ENCODE results near the gene OSBPL2. TPM values are rescaled to one million over a fixed set of nuclear protein-coding genes. Genes with fewer than 3 reads are reported as not detected.

Gene OSBPL2
- total RNA-seq, 1 donor from 2014 or later = 20.6 TPM

DNA sequence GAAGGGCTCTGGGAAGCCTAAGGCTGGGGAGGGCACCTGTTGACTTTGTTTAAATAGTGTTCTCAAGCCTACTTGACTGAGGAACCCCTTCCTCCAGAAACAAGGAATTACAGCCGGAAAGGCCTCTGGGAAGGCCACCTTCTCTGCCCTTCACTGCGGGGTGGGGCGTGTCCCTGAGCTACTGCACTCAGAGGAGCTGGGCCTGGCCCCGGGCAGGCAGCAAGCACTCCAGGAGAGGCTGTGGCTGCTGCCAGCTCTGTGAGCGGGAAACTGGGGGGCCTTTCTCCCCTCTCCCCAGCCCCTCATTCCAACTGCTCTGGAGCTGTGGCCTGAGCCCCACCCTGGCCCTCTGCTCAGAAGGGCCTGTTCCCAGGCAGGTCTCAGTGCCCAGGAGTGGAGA is 4.0 kb upstream of the OSBPL2 start:
- no peak for DNase-seq (ENCODE audit: low read depth, low spot score)

DNA sequence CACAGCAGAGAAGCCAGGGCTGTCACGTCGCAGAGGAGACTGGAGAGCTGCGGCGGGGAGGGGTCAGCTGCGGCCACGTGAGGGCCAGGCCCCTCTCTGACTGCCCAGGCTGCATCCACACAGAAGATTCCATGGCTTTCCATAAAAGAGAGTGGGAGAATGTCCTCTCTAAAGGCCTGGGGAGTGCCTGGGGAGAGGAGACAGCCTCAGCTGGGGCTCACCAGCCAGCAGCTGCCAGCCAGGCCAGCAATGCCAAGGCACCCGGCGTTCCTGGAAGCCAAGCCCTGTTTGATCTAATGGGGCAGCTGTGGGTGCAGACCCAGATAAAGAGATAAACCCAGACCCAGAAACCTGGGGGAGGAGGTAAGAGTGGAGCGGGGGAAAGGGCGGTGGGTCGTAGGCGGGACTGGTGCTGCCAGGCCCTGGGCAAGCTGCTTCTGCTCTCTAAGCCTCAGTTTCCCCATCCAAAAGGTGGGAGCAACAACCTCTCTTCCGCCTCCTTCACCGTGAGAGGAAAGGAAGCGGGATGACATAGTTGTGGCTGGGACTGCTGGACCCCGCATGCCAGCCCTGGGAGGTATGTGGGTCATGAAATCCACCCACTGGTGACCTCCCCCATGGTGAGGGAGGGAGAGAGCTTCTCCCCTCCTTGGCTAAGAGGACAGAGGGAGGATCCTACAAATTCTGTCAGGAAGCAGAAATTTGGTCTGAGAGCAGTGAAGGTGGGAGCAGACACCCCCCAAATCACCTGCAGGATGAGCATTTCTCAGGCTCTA is 3.1 kb upstream of the OSBPL2 start:
- DNase-seq (ENCODE audit: low read depth, low spot score) = no peak

DNA sequence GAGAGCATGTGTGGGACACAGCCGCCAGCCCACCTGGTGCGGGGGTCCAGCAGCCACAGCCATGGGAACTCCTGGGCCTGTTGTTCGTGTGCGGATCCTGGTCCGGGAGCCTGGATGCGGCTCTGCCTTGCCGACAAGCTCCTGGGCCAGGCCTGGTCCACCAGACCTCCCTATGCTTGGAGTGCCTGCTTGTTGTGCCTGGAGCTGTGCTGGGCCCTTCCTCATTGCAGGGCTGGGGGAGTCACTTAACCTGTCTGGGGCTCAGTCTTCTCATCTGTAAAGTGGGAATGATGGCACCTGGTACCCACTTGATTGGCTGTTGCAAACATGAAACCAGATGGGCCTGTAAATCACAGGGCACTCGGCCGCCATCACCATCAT is 2.6 kb upstream of the OSBPL2 start:
- DNase-seq (ENCODE audit: low read depth, low spot score) = no peak

DNA sequence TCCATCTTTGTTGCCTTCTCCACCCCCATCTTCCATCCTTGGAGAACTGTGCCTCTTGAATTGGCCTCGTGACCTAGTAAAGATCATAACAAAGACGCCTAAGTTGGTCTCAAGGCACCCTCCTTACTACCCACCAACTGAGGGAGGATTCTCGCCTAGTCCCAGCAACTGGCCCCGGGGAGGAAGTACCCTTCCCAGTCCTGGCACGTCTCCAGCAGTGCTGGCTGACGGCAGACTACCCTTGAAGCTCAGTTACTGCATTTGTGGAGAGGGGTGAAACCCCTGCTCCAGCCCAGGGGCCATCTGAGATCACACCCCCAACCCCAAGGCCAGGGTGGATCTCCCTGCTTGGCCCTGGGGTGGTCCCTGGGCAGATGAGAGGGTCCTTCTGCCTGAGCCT is 2.1 kb upstream of the OSBPL2 start:
- no peak for DNase-seq (ENCODE audit: low read depth, low spot score)

DNA sequence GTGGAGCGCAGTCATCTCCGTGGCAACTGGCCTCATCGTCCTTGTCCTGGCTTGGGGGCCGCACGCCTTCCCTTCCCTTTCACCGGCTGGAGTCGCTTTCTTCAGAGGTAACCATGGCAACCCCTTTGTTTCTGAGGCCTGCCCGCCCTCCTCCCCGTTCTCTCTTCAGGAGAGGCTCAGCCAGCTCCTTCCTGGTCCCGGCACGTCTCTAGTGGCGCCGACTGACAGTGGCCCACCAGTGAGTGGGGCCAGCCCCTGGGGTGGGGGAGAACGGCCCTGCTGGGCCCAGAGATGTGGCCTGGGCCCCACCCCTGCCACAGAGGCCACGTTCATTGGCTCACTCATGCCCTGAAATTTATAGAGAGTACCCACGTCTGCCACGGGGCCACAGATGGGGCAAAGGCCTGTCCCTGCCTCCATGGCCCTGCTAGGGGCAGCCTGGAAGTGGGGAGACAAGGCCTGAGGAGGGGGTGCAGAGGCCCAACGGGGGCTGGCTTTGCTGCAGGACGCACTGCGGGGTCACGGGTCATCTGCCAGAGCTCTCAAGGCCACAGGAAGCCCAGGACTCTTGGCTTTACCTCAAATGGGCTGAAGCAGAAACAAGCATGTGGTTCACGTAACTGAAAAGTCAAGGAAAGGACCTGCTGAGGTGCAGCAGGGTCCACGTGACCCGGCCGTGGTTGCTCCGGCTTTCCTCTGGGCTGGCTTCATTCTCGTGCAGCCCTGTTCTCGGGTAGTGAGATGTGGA is 1.4 kb upstream of the OSBPL2 start:
- no peak for DNase-seq (ENCODE audit: low read depth, low spot score)

DNA sequence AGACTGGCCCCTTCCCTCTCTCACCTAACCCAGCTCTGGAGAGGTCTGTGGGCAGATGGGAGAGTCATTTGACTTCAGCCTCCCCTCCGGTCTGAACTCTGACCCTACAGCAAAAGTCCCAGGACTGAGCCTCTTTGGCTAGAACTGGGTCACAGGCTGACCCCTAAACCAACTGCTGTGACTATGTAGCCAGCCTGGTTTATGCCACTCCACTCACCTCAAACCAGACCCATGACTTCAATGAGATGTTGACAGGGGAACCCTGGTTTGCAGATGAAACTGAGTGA is 864 bp upstream of the OSBPL2 start:
- DNase-seq (ENCODE audit: low read depth, low spot score) = no peak

DNA sequence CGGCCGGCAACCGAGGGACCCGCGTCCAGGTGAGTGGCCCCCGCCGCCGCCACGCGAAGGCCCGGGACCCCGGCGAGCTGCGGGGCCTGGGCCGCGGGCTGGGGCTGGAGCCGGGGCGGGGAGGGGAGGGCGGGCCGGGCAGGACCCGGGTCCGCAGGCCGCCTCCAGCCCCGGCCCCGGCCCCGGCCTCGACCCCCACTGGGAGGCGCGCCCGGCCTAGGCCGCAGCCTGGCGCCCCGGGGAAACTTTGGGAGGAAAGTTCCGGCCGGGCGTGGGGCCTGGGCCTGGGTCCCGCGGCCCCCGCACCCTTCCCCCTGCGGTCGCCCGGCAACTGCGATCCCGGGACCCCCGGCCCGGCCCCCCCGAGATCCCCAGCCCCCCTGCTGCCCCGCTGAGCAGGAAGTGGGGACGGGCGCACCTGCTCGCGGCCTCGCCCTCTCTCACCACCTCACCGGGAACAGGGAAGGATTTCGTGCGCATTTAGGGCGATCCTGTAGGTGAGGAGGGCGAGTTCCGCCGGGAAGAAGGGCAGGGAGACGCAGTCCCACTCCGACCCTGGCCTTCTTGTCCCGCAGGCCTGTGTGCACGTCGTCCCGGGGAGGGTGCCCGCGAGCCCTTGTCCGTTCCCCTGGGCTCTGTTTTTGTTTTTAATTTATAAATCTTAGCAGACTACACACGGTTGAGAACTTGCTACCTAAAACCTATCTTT is 402 bp downstream of the OSBPL2 start:
- no peak for DNase-seq (ENCODE audit: low read depth, low spot score)

DNA sequence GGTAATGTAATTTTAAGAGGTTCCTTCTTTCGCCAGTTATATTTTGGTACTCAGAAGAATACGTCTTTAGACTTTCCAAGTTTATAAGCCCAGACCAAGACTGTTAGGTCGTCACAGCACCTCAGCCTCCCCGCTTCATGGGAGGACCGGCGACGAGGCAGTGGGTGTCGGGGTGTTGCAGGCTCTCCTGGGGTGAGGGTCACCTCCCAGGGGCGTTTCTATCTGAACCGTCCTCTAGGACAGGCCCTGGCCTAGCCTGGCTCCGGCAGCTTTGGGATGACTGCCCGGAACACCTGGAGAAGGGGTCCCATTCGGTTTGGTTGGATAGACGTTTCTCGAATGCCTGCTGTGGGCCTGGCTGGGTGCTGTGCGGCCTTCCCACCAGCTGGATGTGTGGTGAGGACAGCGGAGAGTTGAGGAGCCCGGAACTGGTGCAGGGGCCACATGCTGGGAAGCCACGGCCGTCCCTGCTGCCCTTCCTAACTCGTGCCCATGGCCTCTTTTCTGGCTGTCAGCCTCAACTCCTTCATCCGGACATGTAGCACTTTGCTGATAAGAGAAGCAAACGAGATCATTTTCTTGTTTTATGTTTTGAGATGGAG is 1.1 kb downstream of the OSBPL2 start:
- no peak for DNase-seq (ENCODE audit: low read depth, low spot score)

DNA sequence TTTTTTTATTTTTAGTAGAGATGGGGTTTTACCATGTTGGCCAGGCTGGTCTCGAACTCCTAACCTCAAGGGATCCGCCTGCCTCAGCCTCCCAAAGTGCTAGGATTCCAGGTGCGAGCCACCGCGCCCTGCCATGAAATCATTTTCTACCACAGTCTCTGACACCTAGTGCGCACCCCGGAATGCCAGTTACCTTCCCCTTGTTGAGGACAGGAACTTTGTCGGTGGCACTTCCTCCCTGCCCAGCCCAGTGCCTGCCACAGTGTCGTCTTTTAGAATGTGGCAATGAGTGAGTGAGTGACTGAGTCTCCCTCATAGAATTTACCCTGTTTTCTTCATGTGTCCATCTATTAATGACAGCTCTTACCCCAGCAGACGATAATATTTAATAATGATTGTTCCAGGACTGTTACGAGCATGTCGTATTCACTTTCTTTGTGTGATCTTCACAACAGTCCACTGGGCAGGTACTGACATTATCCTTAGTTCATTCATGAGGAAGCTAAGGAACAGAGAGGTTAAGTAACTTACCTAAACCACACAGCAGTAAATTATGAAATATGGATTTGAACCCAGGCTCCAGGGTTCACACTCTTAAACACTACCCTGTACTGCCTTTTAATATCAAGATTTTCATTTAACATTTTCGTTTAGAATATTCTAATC is 1.8 kb downstream of the OSBPL2 start:
- no peak for DNase-seq (ENCODE audit: low read depth, low spot score)

DNA sequence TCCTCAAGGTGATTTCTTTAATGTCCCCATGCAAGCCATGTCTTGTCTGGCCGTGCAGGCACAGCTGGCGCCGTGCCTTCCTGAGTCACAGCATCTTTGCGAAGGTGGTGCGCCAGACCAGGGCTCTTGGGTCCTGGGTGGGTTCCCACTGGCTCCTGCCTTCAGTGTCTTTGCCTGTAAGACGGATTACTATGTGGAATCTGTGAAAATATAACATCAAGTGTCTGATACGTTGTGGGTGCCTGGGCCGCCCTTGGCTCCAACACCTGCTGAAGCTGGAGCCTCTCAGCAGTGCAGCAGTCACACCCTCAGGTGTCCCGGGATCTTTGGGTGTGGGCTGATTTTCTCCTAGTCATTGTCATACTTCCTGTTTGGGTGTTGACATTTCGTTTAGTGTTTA is 3.2 kb downstream of the OSBPL2 start:
- DNase-seq (ENCODE audit: low read depth, low spot score) = no peak

DNA sequence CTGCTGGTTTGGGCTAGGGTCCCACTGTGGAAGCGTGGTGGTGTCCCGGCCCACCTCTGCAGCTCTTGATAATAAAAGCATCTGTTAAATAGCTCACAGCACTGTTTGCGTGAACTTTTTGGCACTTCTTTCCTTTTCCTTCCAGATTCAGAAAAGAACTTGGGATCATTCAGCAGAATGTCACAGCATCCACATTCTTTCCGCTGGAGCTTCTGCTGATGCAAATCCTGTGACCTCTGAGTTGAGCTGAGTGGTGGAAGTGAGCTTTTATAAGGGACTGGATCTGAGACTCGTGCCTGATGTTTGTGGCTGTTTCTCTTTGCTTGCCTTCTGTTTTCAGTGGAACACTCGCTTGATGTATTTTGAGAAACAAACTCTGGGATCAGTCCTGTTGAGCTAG is 3.9 kb downstream of the OSBPL2 start:
- DNase-seq (ENCODE audit: low read depth, low spot score) = no peak

DNA sequence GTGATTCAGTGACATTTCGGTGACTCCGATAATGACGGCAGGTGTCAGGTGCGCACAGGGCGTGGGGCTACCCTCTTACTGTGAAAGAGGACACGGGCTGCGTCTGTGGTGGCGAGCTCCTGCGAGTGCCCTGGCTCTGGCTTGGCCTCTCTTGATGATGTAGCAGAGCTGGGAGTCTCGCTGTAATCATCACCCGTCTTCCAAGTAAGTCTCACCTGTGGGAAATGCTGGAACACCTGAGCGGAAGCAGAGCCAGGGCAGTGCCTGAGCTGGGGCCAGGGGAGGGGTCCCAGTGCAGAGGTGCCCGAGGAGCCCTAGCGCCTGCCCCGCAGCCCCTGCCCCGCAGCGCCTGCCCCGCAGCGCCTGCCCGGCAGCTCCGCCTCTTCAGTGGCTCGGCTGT is 4.8 kb downstream of the OSBPL2 start:
- no peak for DNase-seq (ENCODE audit: low read depth, low spot score)

DNA sequence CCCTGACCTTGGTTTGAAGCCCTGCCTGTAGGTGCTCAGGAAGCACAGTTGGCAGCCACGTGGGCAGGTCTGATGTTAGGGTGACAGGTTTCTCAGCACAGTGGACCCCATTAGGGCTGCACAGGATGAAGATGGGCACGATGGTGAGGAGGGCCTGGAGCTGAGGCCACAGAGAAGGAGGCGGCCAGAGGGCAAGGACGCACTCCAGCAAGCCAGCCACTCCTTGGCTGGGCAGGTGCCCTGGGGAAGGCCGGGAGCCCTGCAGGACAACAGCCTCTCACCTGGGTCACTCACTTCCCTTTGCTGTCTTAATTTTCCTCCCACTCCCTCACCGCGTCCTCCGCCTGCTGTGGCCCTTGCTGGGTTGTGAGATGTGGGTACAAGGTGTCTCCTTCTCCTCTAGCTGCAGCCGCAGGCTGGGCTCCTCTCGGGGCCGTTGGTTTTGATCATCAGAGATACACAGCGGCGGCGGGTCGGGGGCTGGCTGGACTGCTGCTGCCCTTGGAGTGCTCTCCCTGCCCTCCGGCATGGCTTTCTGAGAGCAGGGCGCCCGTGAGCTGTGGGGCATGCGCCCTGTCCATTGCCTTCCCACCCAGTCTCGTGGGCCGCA is 5.7 kb downstream of the OSBPL2 start:
- DNase-seq (ENCODE audit: low read depth, low spot score) = no peak

DNA sequence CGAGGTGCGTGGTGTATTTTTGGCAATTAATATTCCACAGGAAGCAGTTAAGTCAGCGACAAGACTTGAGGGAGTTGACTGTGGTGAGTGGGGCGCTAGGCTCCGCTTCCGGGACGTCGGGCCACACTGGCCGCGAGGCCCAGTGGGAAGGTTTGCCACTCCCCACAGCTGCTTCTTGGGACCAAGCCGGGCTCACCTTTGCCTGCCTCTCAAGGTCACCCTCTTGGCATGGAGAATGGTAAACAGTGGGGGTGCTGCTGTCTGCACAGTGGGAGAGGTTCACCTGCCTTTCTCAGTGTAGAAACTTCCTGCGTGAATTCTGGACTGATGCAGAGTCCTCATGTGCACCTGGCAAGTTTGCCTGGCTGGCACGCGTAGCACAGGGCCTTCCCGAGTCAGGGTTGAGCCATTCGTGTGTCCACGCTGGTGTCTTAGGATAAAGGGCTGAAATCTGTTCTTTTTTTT is 6.4 kb downstream of the OSBPL2 start:
- no peak for DNase-seq (ENCODE audit: low read depth, low spot score)

DNA sequence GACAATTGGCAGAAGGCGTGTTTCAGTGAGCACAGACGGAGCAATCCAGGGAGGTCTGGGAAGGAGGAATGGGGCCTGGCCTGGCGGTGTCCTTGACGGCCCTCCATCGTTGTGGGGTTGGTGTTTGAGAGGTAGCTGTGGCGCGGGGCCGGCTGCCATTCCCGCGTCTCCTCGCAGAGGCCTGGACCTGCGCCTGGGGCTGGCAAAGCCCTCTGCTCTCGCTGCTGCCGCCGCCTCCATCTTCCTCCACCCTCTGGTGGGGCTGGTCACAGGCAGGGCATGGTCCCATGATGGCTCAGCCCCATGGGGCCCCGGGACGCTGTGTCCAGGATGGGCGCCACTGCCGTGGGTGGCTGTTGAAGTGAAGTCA is 7.6 kb downstream of the OSBPL2 start:
- no peak for DNase-seq (ENCODE audit: low read depth, low spot score)

DNA sequence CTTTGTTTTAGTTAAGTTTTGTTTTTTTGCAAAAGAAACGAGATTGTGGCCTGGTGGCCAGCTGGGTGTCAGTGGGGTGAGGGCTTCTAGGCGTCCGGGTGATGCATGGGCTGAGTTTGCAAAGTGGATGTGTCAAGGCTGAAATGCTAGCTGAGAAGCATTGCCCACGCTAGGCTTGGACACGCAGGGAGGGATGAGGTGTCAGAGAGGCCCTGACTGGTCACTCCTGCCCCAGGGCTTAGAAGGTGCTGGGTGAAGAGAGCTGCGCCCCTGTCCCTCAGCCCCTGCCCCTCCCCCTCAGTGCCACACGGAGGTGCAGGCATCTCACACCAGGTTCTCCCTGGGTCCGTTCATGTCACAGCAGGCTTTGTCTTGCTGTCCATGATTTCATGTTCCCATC is 8.1 kb downstream of the OSBPL2 start:
- no peak for DNase-seq (ENCODE audit: low read depth, low spot score)

DNA sequence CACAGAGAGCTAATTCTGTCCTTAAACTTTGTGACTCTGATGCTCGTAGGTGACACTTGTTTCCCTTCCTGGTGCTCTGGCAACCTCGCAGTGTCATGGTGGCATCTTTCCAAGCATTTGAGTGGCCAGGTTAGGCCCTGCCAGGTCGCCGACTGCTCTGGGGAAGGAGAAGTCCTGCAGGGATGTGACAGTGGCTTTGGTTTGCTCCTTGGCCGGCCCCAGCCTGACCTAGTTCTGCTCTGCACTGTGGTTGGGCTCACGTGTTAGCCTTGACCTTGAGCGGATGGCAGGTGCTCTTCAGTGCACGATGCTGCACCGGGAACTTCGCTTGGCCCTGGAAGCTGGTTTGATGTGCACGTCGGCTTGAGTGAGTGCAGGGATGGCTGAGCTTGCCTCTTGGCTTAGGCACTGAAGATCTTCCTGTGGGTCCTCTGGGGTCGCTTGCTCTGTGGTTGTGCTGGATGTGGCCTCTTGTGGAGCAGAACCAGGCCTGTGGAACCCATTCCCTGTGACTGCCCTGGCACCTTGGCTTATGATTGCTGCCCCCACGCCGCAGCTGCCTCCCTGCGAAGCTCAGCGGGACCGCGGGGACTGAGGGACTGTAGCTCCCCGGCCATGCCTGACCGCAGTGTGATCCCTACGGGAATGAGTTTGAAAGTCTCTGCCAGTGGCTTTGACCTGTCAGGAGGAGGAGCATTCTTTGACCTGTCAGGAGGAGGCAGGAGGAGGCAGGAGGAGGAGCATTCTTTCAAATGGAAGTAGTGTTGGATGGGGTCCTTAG is 8.7 kb downstream of the OSBPL2 start:
- no peak for DNase-seq (ENCODE audit: low read depth, low spot score)

DNA sequence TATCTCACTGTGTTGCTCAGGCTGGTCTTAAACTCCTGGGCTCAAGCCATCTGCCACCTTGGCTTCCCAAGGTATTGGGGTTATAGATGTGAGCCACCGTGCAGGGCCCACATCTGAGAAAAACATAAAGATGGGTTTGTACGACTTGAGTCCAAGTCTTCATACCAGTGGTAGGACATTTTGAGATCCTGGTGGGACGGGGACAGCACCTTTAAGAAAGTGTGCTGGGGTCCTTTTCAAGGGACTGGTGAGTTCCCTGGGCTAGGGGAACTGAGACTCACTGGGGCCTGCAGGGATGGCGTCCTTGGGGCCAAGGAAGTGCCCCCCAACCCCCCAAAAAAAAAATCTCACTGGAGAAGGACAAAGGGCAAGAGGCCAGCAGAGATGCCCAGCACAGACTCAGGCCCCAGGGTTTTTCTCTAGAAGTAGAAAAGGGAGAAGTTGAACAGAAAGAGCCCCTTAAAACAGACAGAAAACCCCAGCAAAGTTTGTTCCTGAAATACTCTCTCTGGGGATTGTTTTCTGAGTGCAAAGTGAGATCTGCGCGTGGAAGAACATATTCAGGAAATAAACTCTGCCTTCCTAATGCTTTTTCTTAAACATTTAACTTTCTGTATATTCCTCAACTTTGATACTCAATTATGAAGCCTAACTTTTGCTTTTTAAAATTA is 10.7 kb downstream of the OSBPL2 start:
- no peak for DNase-seq (ENCODE audit: low read depth, low spot score)

DNA sequence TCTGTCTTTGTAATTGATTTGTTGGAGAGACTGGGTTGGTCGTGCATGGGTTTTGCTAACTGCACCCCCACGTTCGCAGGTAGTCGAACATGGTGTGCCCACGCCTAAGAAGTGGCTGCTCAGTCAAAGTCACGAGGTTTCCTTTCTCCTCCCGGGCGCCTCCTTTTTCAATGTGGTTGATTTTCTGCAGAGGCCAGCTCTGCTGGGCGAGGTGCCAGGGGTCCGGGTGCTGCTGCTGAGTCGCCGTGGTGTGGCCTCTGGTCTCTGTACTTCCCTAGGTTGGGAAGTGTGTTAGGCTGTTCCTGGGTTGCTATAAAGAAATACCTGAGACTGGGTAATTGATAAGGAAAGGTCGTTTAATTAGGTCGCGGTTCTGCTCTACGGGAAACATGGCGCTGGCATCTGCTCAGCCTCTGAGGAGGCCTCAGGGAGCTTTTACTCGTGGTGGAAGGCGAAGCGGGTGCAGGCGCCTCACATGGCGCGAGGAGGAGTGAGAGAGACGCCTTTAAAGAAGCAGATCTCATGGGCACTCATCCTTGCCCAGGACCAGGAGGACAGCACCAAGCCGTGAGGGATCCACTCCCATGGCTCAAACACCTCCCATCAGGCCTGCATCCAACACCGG is 14.1 kb downstream of the OSBPL2 start:
- no peak for DNase-seq (ENCODE audit: low read depth, low spot score)

DNA sequence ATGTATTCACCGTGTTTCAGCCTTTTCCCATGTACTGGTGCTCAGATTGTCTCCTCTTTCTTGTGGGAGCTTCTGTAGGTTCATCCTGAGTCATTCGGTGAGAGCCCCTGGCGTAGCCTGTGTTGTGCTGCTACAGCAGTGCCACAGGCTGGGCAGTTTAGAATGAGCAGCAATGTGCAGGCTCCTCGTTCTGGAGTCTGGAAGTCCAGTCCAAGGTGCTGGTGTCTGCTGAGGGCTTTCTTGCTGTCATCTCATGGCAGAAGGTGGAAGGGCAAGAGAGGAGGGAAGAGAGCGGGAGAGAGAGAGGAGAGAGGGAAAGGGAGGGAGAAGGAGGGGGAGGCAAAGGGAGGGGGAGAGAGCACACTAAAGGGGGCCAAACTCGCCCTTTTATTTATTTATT is 15.1 kb downstream of the OSBPL2 start:
- DNase-seq (ENCODE audit: low read depth, low spot score) = no peak

All from pulmonary artery endothelial cell (primary cell).